Body of pancreas (tissue), 4 donors: ENCODE data around the gene SFXN3. TPM values are rescaled to one million over a fixed set of nuclear protein-coding genes. Genes with fewer than 3 reads are reported as not detected.

ENCODE experiments used
- ATAC-seq: fragments of 150-250 bp; one replicate; pipeline ENCODE4 v1.9.1; 2016
- DNase-seq, 4 donors: peaks; one replicate each; pipeline ENCODE4 v3.0.0-alpha.2; 2019
- H3K27ac ChIP-seq, 4 donors: fragments of 200-600 bp; sonication (generic); 1 replicate in 3 of 4; 2 replicates in 1 of 4; pipeline versions ENCODE4 v1.5.1 to v1.6.1; 2016 to 2019; ENCODE audit warnings: mild to moderate bottlenecking in 1 of 4, mixed read lengths in 1 of 4, moderate library complexity in 1 of 4
- H3K27me3 ChIP-seq, 2 donors: fragments of 200-600 bp; sonication (generic); one replicate each; pipeline ENCODE4 v1.6.0; 2016; ENCODE audit warnings: mild to moderate bottlenecking in 1 of 2
- H3K36me3 ChIP-seq, 2 donors: fragments of 200-600 bp; sonication (generic); replicated peaks in 1 of 2; 2 replicates each; pipeline ENCODE4 v1.5.1; 2016; ENCODE audit warnings: low read depth in 2 of 2; ENCODE audit not compliant: insufficient read depth in 1 of 2
- H3K4me1 ChIP-seq: fragments of 200-600 bp; sonication (generic); one replicate; pipeline ENCODE4 v1.6.0; 2016
- H3K4me3 ChIP-seq, 2 donors: fragments of 200-600 bp; sonication (generic); 1 replicate in 1 of 2; 2 replicates in 1 of 2; pipeline ENCODE4 v1.5.1; 2016 to 2019
- H3K9me3 ChIP-seq, 3 donors: fragments of 200-600 bp; sonication (generic); 1 replicate in 2 of 3; 2 replicates in 1 of 3; pipeline ENCODE4 v1.5.1; 2016
- CTCF ChIP-seq, 7 experiments: fragments of 450-650 bp in 4 of 7; fragments of 200-600 bp in 3 of 7; sonication (generic) in 3 of 7; IDR thresholded peaks; one replicate each; pipeline ENCODE4 v1.5.1; 2016 to 2019; ENCODE audit warnings: antibody characterized with exemption in 7 of 7
- POLR2A ChIP-seq, 3 donors: fragments of 450-650 bp; IDR thresholded peaks; one replicate each; pipeline ENCODE4 v1.6.1; 2016; ENCODE audit warnings: antibody characterized with exemption in 3 of 3, mild to moderate bottlenecking in 2 of 3
- WGBS, 2 donors: methylation state at CpG; one replicate each; pipeline ENCODE4 v1.1.5; 2017; 5-methylcytosine and 5-hydroxymethylcytosine counted together
- intact Hi-C: fragments of 100-400 bp; cut with DNase I; formaldehyde crosslinking; loops from one replicate; pipeline ENCODE4 v1.15.1; 2023
- total RNA-seq, 2 donors: library from RNA; depleted of rRNA; stranded (reverse); fragments of >200 nt; gene quantifications; one replicate each; pipeline ENCODE4 v1.1.0, GENCODE V29; 2016

The SFXN3 gene
- total RNA-seq, 2 donors from 2014 or later, result 23.4 to 61.7 TPM

- DNase-seq, result no peak
- TF ChIP-seq CTCF (IDR thresholded peaks at IDR 0.05) (no peak), POLR2A (IDR thresholded peaks at IDR 0.05) (no peak)
- H3K36me3 ChIP-seq, result no peaks in the 10 kb centered on the region
- no peaks in the 10 kb centered on the region for H3K9me3 ChIP-seq
- ATAC-seq, result no peak
- peaks cover 3% of the 10 kb centered on the region for H3K4me1 ChIP-seq
- H3K4me3 ChIP-seq, result no peak overlapping the region
- no peak overlapping the region for H3K27ac ChIP-seq
- 56 to 57% methylated on average over 19 to 20 of the region's 20 CpGs for WGBS, 2 donors
- intact Hi-C loops, result no loop called here
- H3K27me3 ChIP-seq, result no peaks in the 10 kb centered on the region
These were observed 12.9 kb upstream of the SFXN3 start for GRCh38 chr10:101018118-101018599.

GRCh38 chr10:101018600-101019439 lies 12.2 kb upstream of the SFXN3 start:
- intact Hi-C loops, result no loop called here
- ATAC-seq (peak; percentile 81), DNase-seq (peak; percentile 87 to 90 (median 88))
- H3K27me3 ChIP-seq, result no peaks in the 10 kb centered on the region
- H3K4me1 ChIP-seq, result no peaks in the 10 kb centered on the region
- TF ChIP-seq CTCF (IDR thresholded peaks at IDR 0.05), result peak; percentile 67 to 74 (median 69)
- no peak for TF ChIP-seq POLR2A (IDR thresholded peaks at IDR 0.05)
- 14 to 40% methylated on average over 11 to 37 of the region's 45 CpGs for WGBS, 2 donors
- no peaks in the 10 kb centered on the region for H3K36me3 ChIP-seq
- no peak overlapping the region for H3K4me3 ChIP-seq
- H3K9me3 ChIP-seq, result no peaks in the 10 kb centered on the region
- no peak overlapping the region for H3K27ac ChIP-seq

GRCh38 chr10:101019440-101019703 lies 11.7 kb upstream of the SFXN3 start:
- DNase-seq (no peak), ATAC-seq (no peak)
- intact Hi-C loops, result no loop called here
- Histone ChIP-seq H3K27me3 (no peaks in the 10 kb centered on the region), H3K36me3 (no peaks in the 10 kb centered on the region), H3K27ac (no peak overlapping the region), H3K4me3 (no peak overlapping the region), H3K4me1 (no peaks in the 10 kb centered on the region), H3K9me3 (no peaks in the 10 kb centered on the region)
- no peak for TF ChIP-seq CTCF (IDR thresholded peaks at IDR 0.05)
- TF ChIP-seq POLR2A (IDR thresholded peaks at IDR 0.05), result no peak
- WGBS, 2 donors, result 44 to 47% methylated on average over 2 of the region's 2 CpGs

GRCh38 chr10:101020427-101021075 lies 10.5 kb upstream of the SFXN3 start:
- Histone ChIP-seq H3K9me3 (no peaks in the 10 kb centered on the region), H3K27me3 (no peaks in the 10 kb centered on the region), H3K27ac (no peak overlapping the region), H3K4me3 (no peak overlapping the region), H3K4me1 (no peaks in the 10 kb centered on the region), H3K36me3 (no peaks in the 10 kb centered on the region)
- WGBS, 2 donors, result 76 to 79% methylated on average over 10 of the region's 10 CpGs
- intact Hi-C loops, result no loop called here
- DNase-seq (no peak), ATAC-seq (no peak)
- TF ChIP-seq POLR2A (IDR thresholded peaks at IDR 0.05) (no peak), CTCF (IDR thresholded peaks at IDR 0.05) (no peak)
